Measurements from ENCODE around the gene CTCFL. TPM values are rescaled to one million over a fixed set of nuclear protein-coding genes. Genes with fewer than 3 reads are reported as not detected.

CTCFL gene
- total and polyA plus RNA-seq, 2 donors (not counting 3 experiments of a cell fraction or from before 2014, with no cell fraction given) = not detected

- CTCF ChIA-PET = no interaction called here
- H3K4me1 ChIP-seq (ENCODE audit: control insufficient read depth, extremely low read depth, insufficient read depth, low read length) = no peaks in the 10 kb centered on the region
- POLR2A ChIA-PET = no interaction called here
- H3K4me3 ChIP-seq (replicated peaks in 1 of 3; ENCODE audit: insufficient read depth in 1 of 3, low read depth in 1 of 3, low read length in 3 of 3) = no peak overlapping the region
- peaks cover 0 to 5% of the 10 kb centered on the region in 2 experiments for H3K27me3 ChIP-seq (ENCODE audit: control insufficient read depth in 2 of 2, insufficient read depth in 2 of 2, low read length in 2 of 2)
- TF ChIP-seq MYC (IDR thresholded peaks at IDR 0.05; ENCODE audit: low read depth, low read length) = no peak
- TF ChIP-seq EZH2 (IDR thresholded peaks at IDR 0.05; ENCODE audit: borderline replicate concordance, low read depth, low read length, severe bottlenecking) = no peak
- no peak for TF ChIP-seq CTCF (IDR thresholded peaks at IDR 0.05; ENCODE audit: extremely low read depth in 1 of 2, insufficient read depth in 1 of 2, low read depth in 1 of 2, low read length in 2 of 2)
- TF ChIP-seq MAX (IDR thresholded peaks at IDR 0.05; ENCODE audit: insufficient read depth, insufficient read length) = no peak
- no peak for TF ChIP-seq POLR2AphosphoS5 (IDR thresholded peaks at IDR 0.05; ENCODE audit: insufficient read depth, low read depth, low read length)
- no peak for TF ChIP-seq GATA2 (IDR thresholded peaks at IDR 0.05; ENCODE audit: insufficient read depth, insufficient read length, low read depth, low read length)
- no peak for TF ChIP-seq JUN (IDR thresholded peaks at IDR 0.05; ENCODE audit: borderline replicate concordance, insufficient read depth, insufficient read length, low read depth)
- no peaks in the 10 kb centered on the region for H3K36me3 ChIP-seq (ENCODE audit: control insufficient read depth in 2 of 2, extremely low read depth in 1 of 2, insufficient read depth in 2 of 2, low read length in 2 of 2)
- H3K9ac ChIP-seq (replicated peaks; ENCODE audit: extremely low read depth, insufficient read depth, low read length) = no peak overlapping the region
- H2AFZ ChIP-seq (ENCODE audit: low read depth, low read length) = no peak overlapping the region
- H3K27ac ChIP-seq (ENCODE audit: insufficient read depth, low read depth, low read length) = no peak overlapping the region
- no peaks in the 10 kb centered on the region for H4K20me1 ChIP-seq (replicated peaks; ENCODE audit: control insufficient read depth, extremely low read depth, insufficient read depth, low read length)
- dilution Hi-C loops (cut with MboI; ENCODE audit: extremely low pct_ligation_motif_present, low sequenced_read_pairs) = no loop called here
- no peak for FAIRE-seq
- intact Hi-C loops (cut with micrococcal nuclease) = no loop called here
- no peaks in the 10 kb centered on the region for H3K9me1 ChIP-seq (replicated peaks; ENCODE audit: control insufficient read depth, extremely low read depth, insufficient read depth, low read length)
- no TSS peak for BruUV-seq (replicated peaks)
- H3K79me2 ChIP-seq (ENCODE audit: control insufficient read depth, insufficient read depth, low read length) = no peaks in the 10 kb centered on the region
- H3K4me2 ChIP-seq (ENCODE audit: insufficient read depth, low read length) = no peak overlapping the region
- H3K9me3 ChIP-seq (replicated peaks; ENCODE audit: control insufficient read depth, insufficient read depth, low read length) = no peaks in the 10 kb centered on the region
- DNase-seq (ENCODE audit: low read depth, low spot score) = no peak
Measured at GRCh38 chr20:57523782-57524181, 1.2 kb downstream of the CTCFL start.

All from endothelial cell of umbilical vein (primary cell).